PC-9 (cell line): Measurements from ENCODE around the gene ANTXR2. TPM values are rescaled to one million over a fixed set of nuclear protein-coding genes. Genes with fewer than 3 reads are reported as not detected.

Experiments
- BruUV-seq: library from RNA; stranded (reverse); fragments of 400-500 nt; replicated peaks from 2 replicates; lab custom pipeline; 2021; lab: Mats Ljungman, UMichigan
- CTCF ChIA-PET: fragments of 300-600 bp; sonication (Branson Sonifier 250); formaldehyde crosslinking; loops from one replicate; lab custom pipeline; 2022; ENCODE audit warnings: antibody characterized with exemption; lab: Charles Lee
- POLR2A ChIA-PET: fragments of 300-600 bp; sonication (Branson Sonifier 250); formaldehyde crosslinking; loops from one replicate; lab custom pipeline; 2022; ENCODE audit warnings: antibody characterized with exemption; ENCODE audit not compliant: unreplicated experiment; lab: Charles Lee
- DNase-seq, 2 experiments: peaks; one replicate each; pipeline versions ENCODE4 v3.0.0 to v3.0.0-alpha.2; 2015 to 2022; ENCODE audit warnings: mixed read lengths in 1 of 2
- H2AFZ ChIP-seq: fragments of 200-600 bp; sonication (generic); 2 replicates; pipeline ENCODE4 v1.8.1; 2017; ENCODE audit warnings: antibody characterized with exemption
- H3F3A ChIP-seq: fragments of 200-600 bp; sonication (generic); 2 replicates; pipeline ENCODE4 v1.8.1; 2017; ENCODE audit warnings: antibody characterized with exemption, mild to moderate bottlenecking, low read depth; ENCODE audit not compliant: insufficient read depth
- H3K27ac ChIP-seq: fragments of 200-600 bp; sonication (generic); 2 replicates; pipeline ENCODE4 v1.6.1; 2016; ENCODE audit warnings: mixed run types
- H3K27me3 ChIP-seq: fragments of 200-600 bp; sonication (generic); 2 replicates; pipeline ENCODE4 v1.6.1; 2016; ENCODE audit warnings: low read depth, mixed run types; ENCODE audit not compliant: insufficient read depth
- H3K36me3 ChIP-seq: fragments of 200-600 bp; sonication (generic); 2 replicates; pipeline ENCODE4 v1.6.1; 2016; ENCODE audit warnings: low read depth, mixed run types
- H3K4me1 ChIP-seq: fragments of 200-600 bp; sonication (generic); replicated peaks from 2 replicates; pipeline ENCODE4 v1.6.1; 2016; ENCODE audit warnings: mixed run types; ENCODE audit not compliant: insufficient read depth
- H3K4me2 ChIP-seq: fragments of 200-600 bp; sonication (generic); 2 replicates; pipeline ENCODE4 v1.6.1; 2017; ENCODE audit warnings: mixed run types
- H3K4me3 ChIP-seq: fragments of 200-600 bp; sonication (generic); 2 replicates; pipeline ENCODE4 v1.6.1; 2016; ENCODE audit warnings: mixed run types
- H3K79me2 ChIP-seq: fragments of 200-600 bp; sonication (generic); 2 replicates; pipeline ENCODE4 v1.6.1; 2017; ENCODE audit warnings: low read depth, mixed run types
- H3K9me2 ChIP-seq: fragments of 200-600 bp; sonication (generic); 2 replicates; pipeline ENCODE4 v1.8.1; 2017; ENCODE audit warnings: mild to moderate bottlenecking; ENCODE audit not compliant: insufficient read depth
- H3K9me3 ChIP-seq: fragments of 200-600 bp; sonication (generic); 2 replicates; pipeline ENCODE4 v1.8.1; 2016; ENCODE audit warnings: low read depth; ENCODE audit not compliant: insufficient read depth
- H4K20me1 ChIP-seq: fragments of 200-600 bp; sonication (generic); 2 replicates; pipeline ENCODE4 v1.8.1; 2017; ENCODE audit not compliant: insufficient read depth
- EZH2 ChIP-seq: fragments of 200-600 bp; sonication (generic); IDR thresholded peaks from 2 replicates; pipeline ENCODE4 v1.8.0; 2017; ENCODE audit warnings: antibody characterized with exemption, low read depth
- intact Hi-C: fragments of 100-400 bp; cut with micrococcal nuclease; formaldehyde crosslinking; loops from one replicate; pipeline ENCODE4 v1.10.0; 2022; ENCODE audit not compliant: unreplicated experiment
- total RNA-seq: library from RNA; stranded (reverse); gene quantifications from 2 replicates; pipeline ENCODE4 v1.2.3, GENCODE V29; 2021
- TF ChIP-seq, protein P1 (sequence below): fragments of 200-600 bp; sonication (generic); conservative IDR thresholded peaks from 2 replicates; pipeline ENCODE4 v1.6.1; 2017; ENCODE audit warnings: mixed run types, antibody characterized with exemption, mild to moderate bottlenecking, moderate library complexity

Gene ANTXR2
- total RNA-seq, 1 experiment from 2014 or later, result 2.0 TPM

DNA sequence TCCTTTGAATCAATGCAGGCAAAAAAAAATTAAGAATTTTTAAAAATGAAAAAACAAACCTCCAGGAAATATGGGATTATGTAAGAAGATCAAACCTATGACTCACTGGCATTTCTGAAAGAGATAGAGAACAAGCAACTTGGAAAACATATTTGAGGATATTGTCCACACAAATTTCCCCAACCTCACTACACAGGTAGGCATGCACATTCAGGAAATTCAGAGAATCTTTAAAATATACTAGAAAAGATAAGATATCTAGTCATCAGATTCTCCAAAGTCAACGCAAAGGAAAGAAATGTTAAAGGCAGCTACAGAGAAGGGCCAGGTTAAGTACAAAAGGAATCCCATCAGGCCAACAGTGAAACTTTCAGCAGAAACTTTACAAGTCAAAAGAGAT, 85.6 kb downstream of the ANTXR2 start:
- no peaks in the 10 kb centered on the region for H3F3A ChIP-seq
- intact Hi-C loops, result no loop called here
- no peak overlapping the region for H2AFZ ChIP-seq
- no peaks in the 10 kb centered on the region for H4K20me1 ChIP-seq
- CTCF ChIA-PET, result interaction anchor here (0.7 kb wide), 1 partner anchor 55 kb away, joined by 7 read pairs; no protein-coding TSS in a partner anchor
- no peak overlapping the region for H3K4me3 ChIP-seq
- no peaks in the 10 kb centered on the region for H3K36me3 ChIP-seq
- no peaks in the 10 kb centered on the region for H3K9me3 ChIP-seq
- H3K4me1 ChIP-seq, result no peaks in the 10 kb centered on the region
- no peaks in the 10 kb centered on the region for H3K9me2 ChIP-seq
- DNase-seq, result no peak
- H3K79me2 ChIP-seq, result no peaks in the 10 kb centered on the region
- no TSS peak for BruUV-seq
- TF ChIP-seq, protein P1, sequence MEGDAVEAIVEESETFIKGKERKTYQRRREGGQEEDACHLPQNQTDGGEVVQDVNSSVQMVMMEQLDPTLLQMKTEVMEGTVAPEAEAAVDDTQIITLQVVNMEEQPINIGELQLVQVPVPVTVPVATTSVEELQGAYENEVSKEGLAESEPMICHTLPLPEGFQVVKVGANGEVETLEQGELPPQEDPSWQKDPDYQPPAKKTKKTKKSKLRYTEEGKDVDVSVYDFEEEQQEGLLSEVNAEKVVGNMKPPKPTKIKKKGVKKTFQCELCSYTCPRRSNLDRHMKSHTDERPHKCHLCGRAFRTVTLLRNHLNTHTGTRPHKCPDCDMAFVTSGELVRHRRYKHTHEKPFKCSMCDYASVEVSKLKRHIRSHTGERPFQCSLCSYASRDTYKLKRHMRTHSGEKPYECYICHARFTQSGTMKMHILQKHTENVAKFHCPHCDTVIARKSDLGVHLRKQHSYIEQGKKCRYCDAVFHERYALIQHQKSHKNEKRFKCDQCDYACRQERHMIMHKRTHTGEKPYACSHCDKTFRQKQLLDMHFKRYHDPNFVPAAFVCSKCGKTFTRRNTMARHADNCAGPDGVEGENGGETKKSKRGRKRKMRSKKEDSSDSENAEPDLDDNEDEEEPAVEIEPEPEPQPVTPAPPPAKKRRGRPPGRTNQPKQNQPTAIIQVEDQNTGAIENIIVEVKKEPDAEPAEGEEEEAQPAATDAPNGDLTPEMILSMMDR, result no peak
- TF ChIP-seq EZH2, result no peak
- no peak overlapping the region for H3K27ac ChIP-seq
- POLR2A ChIA-PET, result no interaction called here
- H3K27me3 ChIP-seq, result no peaks in the 10 kb centered on the region
- H3K4me2 ChIP-seq, result no peak overlapping the region

DNA sequence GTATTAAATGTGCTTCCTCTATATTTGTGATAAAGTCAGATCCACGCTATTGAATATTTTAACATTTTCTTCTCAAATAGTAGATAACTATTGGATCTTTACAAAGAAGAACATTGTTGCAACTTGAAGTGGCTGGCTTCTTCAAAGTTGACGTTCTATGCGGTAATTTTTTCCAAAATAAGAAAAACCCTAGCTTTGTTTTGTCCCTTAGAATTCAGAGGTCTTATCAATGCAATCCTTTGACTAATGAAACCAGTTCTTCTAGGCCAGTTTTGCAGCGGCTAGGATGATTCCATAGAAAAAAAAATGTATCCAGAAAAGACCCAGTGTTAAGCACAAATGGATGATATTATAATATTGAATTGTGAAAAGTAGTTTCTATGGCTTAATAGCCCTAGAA, 89.6 kb downstream of the ANTXR2 start:
- Histone ChIP-seq H3K4me3 (no peak overlapping the region), H3K4me1 (no peaks in the 10 kb centered on the region), H2AFZ (no peak overlapping the region), H3K79me2 (no peaks in the 10 kb centered on the region), H3F3A (no peaks in the 10 kb centered on the region), H3K27me3 (no peaks in the 10 kb centered on the region), H3K27ac (no peak overlapping the region), H4K20me1 (no peaks in the 10 kb centered on the region), H3K9me3 (no peaks in the 10 kb centered on the region), H3K4me2 (no peak overlapping the region), H3K9me2 (no peaks in the 10 kb centered on the region), H3K36me3 (no peaks in the 10 kb centered on the region)
- no TSS peak for BruUV-seq
- ChIA-PET CTCF (no interaction called here), POLR2A (no interaction called here)
- intact Hi-C loops, result no loop called here
- no peak for TF ChIP-seq EZH2
- TF ChIP-seq, protein P1, result no peak
- no peak for DNase-seq

DNA sequence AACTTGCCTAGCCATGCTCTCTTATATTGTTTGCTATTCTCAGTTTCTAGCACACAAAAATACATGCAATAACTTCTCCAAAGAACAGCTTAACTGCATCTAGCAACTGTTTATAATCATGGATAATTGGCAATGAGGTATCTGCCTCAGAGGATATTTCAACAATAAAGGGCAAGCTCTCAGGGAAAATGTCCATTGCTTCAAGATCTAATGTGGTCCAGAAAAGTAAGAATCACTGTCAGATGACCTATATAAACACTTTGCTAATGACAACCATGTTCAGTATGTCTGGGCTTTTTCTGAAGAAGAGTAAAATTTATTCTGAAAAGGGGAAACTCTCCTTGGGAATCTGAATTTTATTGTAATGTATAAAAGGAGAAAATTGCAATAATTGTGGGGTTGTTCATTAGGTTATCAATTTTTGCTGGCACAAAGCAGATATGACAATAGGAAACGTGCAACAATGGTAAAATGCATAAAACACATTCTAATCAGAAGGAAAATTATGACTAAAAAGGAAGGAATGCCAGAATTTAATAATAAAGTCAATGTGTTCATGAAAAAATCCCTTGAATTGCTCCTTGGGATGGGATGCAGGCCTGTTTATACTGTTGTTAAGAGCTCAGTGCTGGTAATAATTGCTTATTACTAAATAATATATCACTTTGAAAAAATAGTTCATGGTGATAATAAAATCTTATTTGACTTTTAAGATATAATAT, 90.3 kb downstream of the ANTXR2 start:
- H3K27ac ChIP-seq, result no peak overlapping the region
- no TSS peak for BruUV-seq
- H3K9me3 ChIP-seq, result no peaks in the 10 kb centered on the region
- H3K9me2 ChIP-seq, result no peaks in the 10 kb centered on the region
- H3K79me2 ChIP-seq, result no peaks in the 10 kb centered on the region
- no peak for TF ChIP-seq EZH2
- TF ChIP-seq, protein P1, result no peak
- H3K27me3 ChIP-seq, result no peaks in the 10 kb centered on the region
- CTCF ChIA-PET, result no interaction called here
- H4K20me1 ChIP-seq, result no peaks in the 10 kb centered on the region
- H3K4me3 ChIP-seq, result no peak overlapping the region
- H3K4me2 ChIP-seq, result no peak overlapping the region
- no peak overlapping the region for H2AFZ ChIP-seq
- H3F3A ChIP-seq, result no peaks in the 10 kb centered on the region
- DNase-seq, result no peak
- POLR2A ChIA-PET, result no interaction called here
- intact Hi-C loops, result no loop called here
- no peaks in the 10 kb centered on the region for H3K4me1 ChIP-seq
- H3K36me3 ChIP-seq, result no peaks in the 10 kb centered on the region
